GM20000 (cell line): Measurements from ENCODE around the gene SMIM24.

ENCODE experiments used
- DNase-seq: peaks from one replicate; pipeline ENCODE4 v3.0.0; 2012; ENCODE audit warnings: low spot score
- CTCF ChIP-seq: IDR thresholded peaks from 2 replicates; pipeline ENCODE4 v1.5.1; 2012; ENCODE audit warnings: mild to moderate bottlenecking, control low read depth; ENCODE audit errors: extremely low read depth, missing control alignments

SMIM24 gene

GRCh38 chr19:3506384-3507340 is 26.3 kb upstream of the SMIM24 start:
- TF ChIP-seq CTCF = no peak
- peak; percentile 58 for DNase-seq

GRCh38 chr19:3505598-3506383 is 25.5 kb upstream of the SMIM24 start, which contains the start of gene FZR1:
TSS of gene FZR1 (plus strand) at chr19:3506311. CDS start at chr19:3522990, 16,679 bp downstream.
- no peak for TF ChIP-seq CTCF
- DNase-seq = peak; percentile 100

- no peak for DNase-seq
- no peak for TF ChIP-seq CTCF
These were observed 24.4 kb upstream of the SMIM24 start for GRCh38 chr19:3504735-3505134.

- DNase-seq = no peak
- TF ChIP-seq CTCF = no peak
These were observed 22.8 kb upstream of the SMIM24 start for GRCh38 chr19:3503036-3503572.

GRCh38 chr19:3501780-3502179 is 21.5 kb upstream of the SMIM24 start:
- no peak for DNase-seq
- TF ChIP-seq CTCF = no peak

GRCh38 chr19:3500429-3501101 is 20.2 kb upstream of the SMIM24 start, which contains the start of gene DOHH:
TSS of gene DOHH (minus strand) at chr19:3500674. CDS start at chr19:3496814, 3,860 bp downstream.
- no peak for TF ChIP-seq CTCF
- DNase-seq = peak; percentile 96
